ENCODE results near the gene KPNB1. TPM values are rescaled to one million over a fixed set of nuclear protein-coding genes. Genes with fewer than 3 reads are reported as not detected.
"Not testable (repeated sequence)": the region's sequence is repeated elsewhere in the genome, so short reads cannot be mapped to it uniquely, and the experiment has no call there.

Gene KPNB1
- total RNA-seq, 1 donor: 161 TPM

GRCh38 chr17:47682727-47683126 is 33.0 kb downstream of the KPNB1 start:
- not testable (repeated sequence) for H3K4me1 ChIP-seq (ENCODE audit: insufficient read depth, low read length); H3K27me3 ChIP-seq (ENCODE audit: insufficient read depth, low read length); H3K4me3 ChIP-seq (ENCODE audit: low read length); H3K9me3 ChIP-seq (ENCODE audit: low read depth, low read length)

GRCh38 chr17:47684025-47684424 is 34.3 kb downstream of the KPNB1 start:
- H3K4me1 ChIP-seq (ENCODE audit: insufficient read depth, low read length): peaks cover 5% of the 10 kb centered on the region
- H3K4me3 ChIP-seq (ENCODE audit: low read length): no peak overlapping the region
- H3K27me3 ChIP-seq (ENCODE audit: insufficient read depth, low read length): no peaks in the 10 kb centered on the region
- H3K9me3 ChIP-seq (ENCODE audit: low read depth, low read length): no peaks in the 10 kb centered on the region

GRCh38 chr17:47684535-47685193 is 34.9 kb downstream of the KPNB1 start:
- Histone ChIP-seq H3K4me1 (ENCODE audit: insufficient read depth, low read length) (peaks cover 5% of the 10 kb centered on the region), H3K9me3 (ENCODE audit: low read depth, low read length) (no peaks in the 10 kb centered on the region), H3K4me3 (ENCODE audit: low read length) (no peak overlapping the region), H3K27me3 (ENCODE audit: insufficient read depth, low read length) (no peaks in the 10 kb centered on the region)

- Histone ChIP-seq H3K4me1 (ENCODE audit: insufficient read depth, low read length) (peaks cover 5% of the 10 kb centered on the region), H3K27me3 (ENCODE audit: insufficient read depth, low read length) (no peaks in the 10 kb centered on the region), H3K9me3 (ENCODE audit: low read depth, low read length) (no peaks in the 10 kb centered on the region), H3K4me3 (ENCODE audit: low read length) (no peak overlapping the region)
Observed at GRCh38 chr17:47685556-47686275, 36.0 kb downstream of the KPNB1 start.

GRCh38 chr17:47686276-47686635 is 36.5 kb downstream of the KPNB1 start:
- Histone ChIP-seq H3K27me3 (ENCODE audit: insufficient read depth, low read length) (no peaks in the 10 kb centered on the region), H3K4me1 (ENCODE audit: insufficient read depth, low read length) (peaks cover 5% of the 10 kb centered on the region), H3K9me3 (ENCODE audit: low read depth, low read length) (no peaks in the 10 kb centered on the region), H3K4me3 (ENCODE audit: low read length) (no peak overlapping the region)

GRCh38 chr17:47686664-47687327 is 37.1 kb downstream of the KPNB1 start:
- Histone ChIP-seq H3K4me1 (ENCODE audit: insufficient read depth, low read length) (peaks cover 5% of the 10 kb centered on the region), H3K27me3 (ENCODE audit: insufficient read depth, low read length) (no peaks in the 10 kb centered on the region), H3K4me3 (ENCODE audit: low read length) (no peak overlapping the region), H3K9me3 (ENCODE audit: low read depth, low read length) (no peaks in the 10 kb centered on the region)

- Histone ChIP-seq H3K4me3 (ENCODE audit: low read length) (no peak overlapping the region), H3K9me3 (ENCODE audit: low read depth, low read length) (no peaks in the 10 kb centered on the region), H3K27me3 (ENCODE audit: insufficient read depth, low read length) (no peaks in the 10 kb centered on the region), H3K4me1 (ENCODE audit: insufficient read depth, low read length) (peaks cover 9% of the 10 kb centered on the region)
Observed at GRCh38 chr17:47687328-47687690, 37.6 kb downstream of the KPNB1 start.

- no peaks in the 10 kb centered on the region for H3K27me3 ChIP-seq (ENCODE audit: insufficient read depth, low read length)
- peaks cover 13% of the 10 kb centered on the region for H3K4me1 ChIP-seq (ENCODE audit: insufficient read depth, low read length)
- no peak overlapping the region for H3K4me3 ChIP-seq (ENCODE audit: low read length)
- no peaks in the 10 kb centered on the region for H3K9me3 ChIP-seq (ENCODE audit: low read depth, low read length)
Observed at GRCh38 chr17:47687748-47688147, 38.0 kb downstream of the KPNB1 start.

- H3K4me3 ChIP-seq (ENCODE audit: low read length): no peak overlapping the region
- peaks cover 26% of the 10 kb centered on the region for H3K4me1 ChIP-seq (ENCODE audit: insufficient read depth, low read length)
- peaks cover 5% of the 10 kb centered on the region for H3K27me3 ChIP-seq (ENCODE audit: insufficient read depth, low read length)
- H3K9me3 ChIP-seq (ENCODE audit: low read depth, low read length): no peaks in the 10 kb centered on the region
Observed at GRCh38 chr17:47690121-47690520, 40.4 kb downstream of the KPNB1 start.

- Histone ChIP-seq H3K27me3 (ENCODE audit: insufficient read depth, low read length) (peaks cover 5% of the 10 kb centered on the region), H3K9me3 (ENCODE audit: low read depth, low read length) (no peaks in the 10 kb centered on the region), H3K4me1 (ENCODE audit: insufficient read depth, low read length) (peaks cover 33% of the 10 kb centered on the region), H3K4me3 (ENCODE audit: low read length) (no peak overlapping the region)
Observed at GRCh38 chr17:47692137-47692894, 42.6 kb downstream of the KPNB1 start.

GRCh38 chr17:47692895-47693730 is 43.4 kb downstream of the KPNB1 start:
- Histone ChIP-seq H3K27me3 (ENCODE audit: insufficient read depth, low read length) (peaks cover 5% of the 10 kb centered on the region), H3K4me1 (ENCODE audit: insufficient read depth, low read length) (peaks cover 34% of the 10 kb centered on the region), H3K4me3 (ENCODE audit: low read length) (peak overlapping the region; percentile 38), H3K9me3 (ENCODE audit: low read depth, low read length) (no peaks in the 10 kb centered on the region)

- no peaks in the 10 kb centered on the region for H3K9me3 ChIP-seq (ENCODE audit: low read depth, low read length)
- peaks cover 41% of the 10 kb centered on the region for H3K4me1 ChIP-seq (ENCODE audit: insufficient read depth, low read length)
- H3K4me3 ChIP-seq (ENCODE audit: low read length): peak within 1 kb of the TSS; percentile 45
- peaks cover 5% of the 10 kb centered on the region for H3K27me3 ChIP-seq (ENCODE audit: insufficient read depth, low read length)
Observed at GRCh38 chr17:47693731-47694580, 44.2 kb downstream of the KPNB1 start, which contains the start of gene TBKBP1. Gene TBKBP1 (plus strand): TSS chr17:47694161. CDS start chr17:47696113, 1,952 bp downstream.

GRCh38 chr17:47694581-47695428 is 45.1 kb downstream of the KPNB1 start:
- peaks cover 5% of the 10 kb centered on the region for H3K27me3 ChIP-seq (ENCODE audit: insufficient read depth, low read length)
- peak overlapping the region; percentile 45 for H3K4me3 ChIP-seq (ENCODE audit: low read length)
- H3K4me1 ChIP-seq (ENCODE audit: insufficient read depth, low read length): peaks cover 45% of the 10 kb centered on the region
- no peaks in the 10 kb centered on the region for H3K9me3 ChIP-seq (ENCODE audit: low read depth, low read length)
